Medulla oblongata (tissue), 1 donor: ENCODE results near the gene SLC1A7.

Experiments
- DNase-seq: peaks from one replicate; pipeline ENCODE4 v3.0.0-alpha.2; 2015; ENCODE audit errors: extremely low spot score

Gene SLC1A7

GRCh38 chr1:53062708-53063591 is 79.5 kb downstream of the SLC1A7 start:
- DNase-seq: no peak

- DNase-seq: no peak
Observed at GRCh38 chr1:53061859-53062707, 80.4 kb downstream of the SLC1A7 start, which contains the start of gene PODN. Gene PODN, plus strand, starts transcription at chr1:53062213. Its CDS starts 7,643 bp downstream, at chr1:53069856.

GRCh38 chr1:53061123-53061858 is 81.1 kb downstream of the SLC1A7 start:
- no peak for DNase-seq

- DNase-seq: no peak
Observed at GRCh38 chr1:53060579-53060978, 81.9 kb downstream of the SLC1A7 start.

- no peak for DNase-seq
Observed at GRCh38 chr1:53057127-53057526, 85.3 kb downstream of the SLC1A7 start.

- DNase-seq: no peak
Observed at GRCh38 chr1:53051676-53052075, 90.8 kb downstream of the SLC1A7 start.

GRCh38 chr1:53050310-53050709 is 92.1 kb downstream of the SLC1A7 start:
- no peak for DNase-seq

GRCh38 chr1:53049574-53049967 is 92.9 kb downstream of the SLC1A7 start:
- DNase-seq: no peak

GRCh38 chr1:53048960-53049573 is 93.4 kb downstream of the SLC1A7 start:
- peak; percentile 52 for DNase-seq

- no peak for DNase-seq
Observed at GRCh38 chr1:53047737-53048736, 94.4 kb downstream of the SLC1A7 start.

- no peak for DNase-seq
Observed at GRCh38 chr1:53046930-53047329, 95.5 kb downstream of the SLC1A7 start.

- no peak for DNase-seq
Observed at GRCh38 chr1:53044926-53045325, 97.5 kb downstream of the SLC1A7 start.

GRCh38 chr1:53043271-53043670 is 99.2 kb downstream of the SLC1A7 start:
- DNase-seq: no peak

- DNase-seq: no peak
Observed at GRCh38 chr1:53038566-53038965, 103.9 kb downstream of the SLC1A7 start.
